GM20000 (cell line): ENCODE measurements around the gene SOX8.
A peak's percentile ranks its signal among the peaks of the same experiment; 100 is the strongest.

ENCODE experiments used
- DNase-seq: peaks from one replicate; pipeline ENCODE4 v3.0.0; 2012; ENCODE audit warnings: low spot score
- TF ChIP-seq, protein P1 (sequence below): IDR thresholded peaks from 2 replicates; pipeline ENCODE4 v1.5.1; 2012; ENCODE audit warnings: mild to moderate bottlenecking, control low read depth; ENCODE audit errors: extremely low read depth, missing control alignments

SOX8 gene

DNA sequence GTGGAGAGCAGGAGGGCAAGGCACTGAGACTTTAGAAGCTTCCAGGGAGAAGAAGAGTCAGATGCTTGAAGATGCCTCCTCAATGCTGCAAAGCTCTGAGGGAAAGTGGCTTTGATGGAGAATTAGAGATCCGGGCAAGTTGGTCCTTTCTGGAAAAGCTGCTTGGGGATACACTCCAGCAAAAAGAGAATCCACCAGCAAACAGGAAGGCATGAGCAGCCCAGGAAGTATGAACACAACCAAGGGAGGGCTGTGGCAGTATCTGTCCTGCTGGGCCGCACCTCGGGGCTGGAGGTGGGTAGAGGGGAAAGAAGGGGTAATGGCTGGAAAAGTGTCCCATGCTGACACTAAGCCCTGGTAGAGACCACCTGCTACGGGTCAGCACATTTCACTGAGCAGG, 16.1 kb upstream of the SOX8 start:
- TF ChIP-seq, protein P1, sequence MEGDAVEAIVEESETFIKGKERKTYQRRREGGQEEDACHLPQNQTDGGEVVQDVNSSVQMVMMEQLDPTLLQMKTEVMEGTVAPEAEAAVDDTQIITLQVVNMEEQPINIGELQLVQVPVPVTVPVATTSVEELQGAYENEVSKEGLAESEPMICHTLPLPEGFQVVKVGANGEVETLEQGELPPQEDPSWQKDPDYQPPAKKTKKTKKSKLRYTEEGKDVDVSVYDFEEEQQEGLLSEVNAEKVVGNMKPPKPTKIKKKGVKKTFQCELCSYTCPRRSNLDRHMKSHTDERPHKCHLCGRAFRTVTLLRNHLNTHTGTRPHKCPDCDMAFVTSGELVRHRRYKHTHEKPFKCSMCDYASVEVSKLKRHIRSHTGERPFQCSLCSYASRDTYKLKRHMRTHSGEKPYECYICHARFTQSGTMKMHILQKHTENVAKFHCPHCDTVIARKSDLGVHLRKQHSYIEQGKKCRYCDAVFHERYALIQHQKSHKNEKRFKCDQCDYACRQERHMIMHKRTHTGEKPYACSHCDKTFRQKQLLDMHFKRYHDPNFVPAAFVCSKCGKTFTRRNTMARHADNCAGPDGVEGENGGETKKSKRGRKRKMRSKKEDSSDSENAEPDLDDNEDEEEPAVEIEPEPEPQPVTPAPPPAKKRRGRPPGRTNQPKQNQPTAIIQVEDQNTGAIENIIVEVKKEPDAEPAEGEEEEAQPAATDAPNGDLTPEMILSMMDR: no peak
- no peak for DNase-seq

DNA sequence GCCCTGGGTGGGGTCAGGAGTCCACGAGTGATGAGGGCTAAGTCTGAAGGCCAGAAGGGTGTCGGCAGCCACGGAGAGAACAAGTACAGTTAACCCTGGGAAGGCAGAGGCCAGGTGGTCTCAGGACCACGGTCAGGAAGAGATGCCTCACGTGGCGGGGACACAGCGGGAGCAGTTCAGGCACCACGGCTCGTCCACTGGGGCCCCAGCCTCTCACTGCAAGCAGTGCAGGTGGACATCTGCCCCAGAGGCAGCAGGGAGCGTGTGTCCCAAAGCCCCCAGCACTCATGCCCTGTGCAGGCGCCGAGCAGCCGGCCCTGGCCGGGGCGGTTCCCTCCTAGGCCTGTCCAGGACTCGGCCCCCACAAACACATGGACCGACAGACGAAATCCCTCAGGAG, 15.5 kb upstream of the SOX8 start:
- TF ChIP-seq, protein P1: no peak
- no peak for DNase-seq

DNA sequence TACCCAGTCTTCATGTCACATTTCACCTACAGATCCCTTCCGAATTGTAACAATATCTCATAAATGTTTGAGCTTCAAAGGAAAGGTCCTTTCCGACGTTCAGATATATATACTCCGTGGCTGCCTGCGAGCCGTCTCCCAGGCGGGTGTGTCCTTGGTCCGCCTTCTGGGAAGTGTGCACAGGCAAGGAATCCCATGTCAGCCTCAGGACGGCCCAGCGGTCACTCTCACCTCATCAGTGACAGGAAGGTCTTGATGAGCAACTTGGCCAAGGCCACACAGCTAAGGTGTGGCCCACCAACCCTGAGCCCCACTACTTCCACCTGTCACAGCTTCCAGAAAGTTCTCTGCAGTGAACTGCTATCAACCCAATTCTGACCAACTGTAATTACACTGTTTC, 15.1 kb upstream of the SOX8 start:
- TF ChIP-seq, protein P1: no peak
- no peak for DNase-seq

DNA sequence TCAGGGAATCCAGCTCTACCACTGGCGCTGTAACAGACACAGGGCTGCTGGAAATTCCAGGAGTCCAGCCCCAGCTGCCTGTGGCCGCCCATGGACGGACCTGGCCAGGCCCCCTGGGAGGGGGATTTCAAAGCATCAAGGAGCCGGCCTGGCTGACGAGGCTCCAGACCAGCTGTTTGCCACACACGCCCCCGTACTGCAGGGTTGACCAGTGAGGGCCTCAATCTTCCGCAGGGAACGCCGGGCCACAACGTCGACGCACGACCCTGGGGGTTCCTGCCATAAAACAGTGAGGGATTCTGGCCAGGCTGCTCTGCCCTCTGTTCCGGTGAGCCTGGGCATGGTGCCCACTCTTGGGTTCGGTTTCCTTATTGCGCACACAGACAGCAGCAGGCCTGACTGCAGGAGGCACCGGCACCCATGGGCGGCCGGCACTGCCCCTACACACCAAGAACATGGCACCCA, 14.5 kb upstream of the SOX8 start:
- no peak for DNase-seq
- TF ChIP-seq, protein P1: no peak

DNA sequence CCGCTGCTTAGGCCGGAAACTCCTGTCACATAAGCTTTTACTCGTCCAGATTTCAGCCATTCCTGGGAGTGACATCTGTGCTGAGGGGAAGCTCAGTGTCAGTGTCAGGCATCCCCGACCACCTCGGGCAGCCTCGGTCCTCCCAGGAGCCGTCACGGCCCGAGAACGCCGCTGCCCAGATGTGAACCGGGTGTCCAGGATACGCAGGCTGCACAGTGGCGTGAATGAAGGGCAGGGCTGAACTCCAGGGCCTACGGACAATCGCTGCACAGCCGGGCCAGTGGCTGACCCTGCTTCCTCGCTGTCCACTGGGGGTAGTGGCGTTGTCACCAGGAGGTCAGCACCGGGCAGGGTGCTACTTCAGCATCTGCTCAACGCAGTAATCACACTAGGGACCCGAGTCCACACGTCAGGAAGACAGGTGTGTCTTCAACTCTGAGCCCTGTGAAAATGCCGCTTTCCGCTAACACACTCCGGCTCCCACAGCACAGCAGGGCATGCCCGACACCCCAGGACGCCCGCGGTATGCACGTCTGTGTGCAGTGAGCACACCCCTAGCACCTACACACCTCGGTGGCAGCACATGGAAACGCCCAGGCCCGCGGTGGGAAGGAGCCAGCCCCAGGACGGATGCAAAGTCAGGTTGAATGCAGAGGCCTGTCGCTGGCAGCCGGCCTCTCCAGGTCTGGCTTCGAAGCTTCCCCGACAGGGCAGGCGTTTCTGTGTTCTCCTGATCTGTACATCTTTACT, 13.8 kb upstream of the SOX8 start:
- TF ChIP-seq, protein P1: no peak
- no peak for DNase-seq

DNA sequence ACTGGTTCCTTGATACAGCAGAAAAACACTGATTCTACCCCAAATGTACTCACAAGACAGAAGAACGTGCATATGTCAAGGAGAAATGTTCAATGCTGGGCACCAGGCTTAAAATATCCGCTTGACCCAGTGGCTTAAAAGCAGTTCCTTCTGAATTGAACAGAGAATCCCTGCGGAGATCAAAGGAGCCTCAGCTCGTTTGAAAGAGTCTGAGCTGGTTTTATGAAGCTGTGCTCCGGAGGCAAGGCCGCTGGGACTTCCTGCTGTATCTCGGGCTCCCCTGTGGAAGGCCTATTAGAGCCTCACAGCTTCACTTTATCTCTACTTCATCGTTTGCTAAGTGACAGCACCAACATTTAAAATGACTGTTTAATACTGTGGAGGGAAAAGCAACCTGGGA, 12.9 kb upstream of the SOX8 start:
- DNase-seq: no peak
- TF ChIP-seq, protein P1: no peak

DNA sequence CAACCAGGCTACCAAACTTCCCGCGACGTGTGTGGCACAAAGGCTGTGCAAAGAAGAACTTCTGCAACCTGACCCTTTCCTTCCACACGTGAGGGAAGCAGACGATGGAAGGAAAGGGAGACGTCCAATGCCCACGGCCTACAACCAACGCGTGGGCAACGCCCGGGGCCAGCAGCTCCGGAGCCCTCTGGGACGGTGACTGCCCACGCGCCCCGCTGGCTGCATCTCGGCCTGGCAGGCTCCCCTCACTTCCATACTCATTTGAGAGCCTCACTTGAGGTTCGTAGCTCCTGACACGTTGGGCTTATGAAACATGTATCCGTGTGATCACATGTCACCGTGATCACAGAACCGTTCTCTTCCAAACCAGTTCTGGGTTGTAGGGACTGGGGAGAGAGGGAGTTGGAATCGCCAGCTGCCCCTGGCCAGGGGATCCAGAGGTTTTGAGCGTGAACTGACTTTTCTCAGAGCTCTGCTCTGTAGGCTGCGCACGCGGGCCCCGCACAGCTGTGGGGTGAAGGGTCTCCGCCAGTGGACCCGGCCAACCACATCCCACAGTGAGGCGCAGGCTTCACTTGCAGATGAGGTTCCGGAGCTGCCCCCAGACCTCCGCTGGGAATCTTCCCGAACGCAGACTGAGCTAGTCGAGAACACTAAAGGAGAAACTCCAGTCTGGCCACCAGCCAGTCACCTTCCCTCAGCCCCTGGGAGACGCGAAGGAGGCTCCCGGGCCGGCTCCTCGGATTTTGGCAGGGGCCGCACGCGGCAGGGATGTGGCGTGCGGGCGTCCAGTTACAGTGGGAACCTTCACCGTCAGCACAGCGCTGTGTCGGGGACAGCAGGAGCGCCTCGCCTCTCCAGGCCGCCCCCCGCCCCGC, 11.8 kb upstream of the SOX8 start:
- peak; percentile 69 for DNase-seq
- TF ChIP-seq, protein P1: no peak
